ENCODE data around the gene CCND1. TPM values are rescaled to one million over a fixed set of nuclear protein-coding genes. Genes with fewer than 3 reads are reported as not detected.
"Not testable (repeated sequence)": the region's sequence is repeated elsewhere in the genome, so short reads cannot be mapped to it uniquely, and the experiment has no call there.

CCND1 gene
- total RNA-seq, 1 experiment from 2014 or later, result 372 TPM

DNA sequence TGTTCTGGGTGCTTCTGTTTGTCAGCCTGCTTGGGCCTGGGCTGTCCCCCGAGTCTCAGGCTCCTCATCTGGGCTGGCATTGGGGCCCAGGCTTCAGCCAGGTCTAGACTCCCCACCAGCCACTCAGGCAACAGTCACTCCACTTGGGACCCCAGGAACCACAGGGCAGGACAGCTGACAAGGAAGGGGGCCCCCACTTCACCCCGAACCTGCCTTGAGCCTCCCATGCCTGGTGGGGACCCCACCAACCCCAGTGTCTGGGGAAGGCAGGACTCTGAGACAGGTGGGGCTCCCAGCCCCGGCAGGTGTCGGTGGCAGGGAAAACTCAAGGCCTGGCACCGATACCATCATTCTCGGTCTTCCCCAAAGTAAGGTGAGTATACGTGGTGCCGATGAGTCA lies 45.9 kb downstream of the CCND1 start:
- Histone ChIP-seq H3K79me2 (ENCODE audit: insufficient read depth, low read length) (no peaks in the 10 kb centered on the region), H2AFZ (ENCODE audit: low read length) (no peak overlapping the region), H2BK20ac (ENCODE audit: low read depth, low read length, poor library complexity, severe bottlenecking) (no peak overlapping the region), H3K4me2 (ENCODE audit: insufficient read depth, insufficient read length, low read length) (no peak overlapping the region), H3K27ac (ENCODE audit: insufficient read length, low read depth, low read length) (no peak overlapping the region), H2BK5ac (ENCODE audit: insufficient read length, low read length) (no peak overlapping the region), H2AK5ac (ENCODE audit: insufficient read length, low read length) (no peak overlapping the region), H3K9me3 (ENCODE audit: control insufficient read depth, low read depth, low read length) (no peaks in the 10 kb centered on the region), H3K79me1 (ENCODE audit: insufficient read depth, low read depth, low read length, poor library complexity, severe bottlenecking) (no peaks in the 10 kb centered on the region), H4K8ac (replicated peaks; ENCODE audit: insufficient read length, low read depth, low read length) (no peak overlapping the region), H3K23ac (ENCODE audit: insufficient read length, low read depth, low read length) (no peak overlapping the region), H3K56ac (ENCODE audit: insufficient read length, low read depth, low read length) (no peak overlapping the region), H4K20me1 (ENCODE audit: control insufficient read depth, insufficient read depth, insufficient read length) (no peaks in the 10 kb centered on the region), H2BK120ac (ENCODE audit: low read depth, low read length, poor library complexity, severe bottlenecking) (no peak overlapping the region), H2BK15ac (ENCODE audit: low read depth, low read length) (no peak overlapping the region), H3K14ac (ENCODE audit: insufficient read depth, low read length) (no peak overlapping the region), H2BK12ac (ENCODE audit: insufficient read length, low read depth, low read length) (no peak overlapping the region), H3K27me3 (ENCODE audit: insufficient read depth, low read length) (no peaks in the 10 kb centered on the region), H4K91ac (ENCODE audit: insufficient read length, low read depth, low read length) (no peak overlapping the region), H3K9ac (ENCODE audit: extremely low read depth, insufficient read length, low read length) (no peak overlapping the region), H3K4me1 (ENCODE audit: insufficient read depth, low read length) (no peaks in the 10 kb centered on the region), H3K23me2 (ENCODE audit: insufficient read length, low read depth, low read length, poor library complexity, severe bottlenecking) (no peaks in the 10 kb centered on the region), H3K18ac (ENCODE audit: insufficient read length, low read depth, low read length) (no peak overlapping the region), H4K5ac (ENCODE audit: insufficient read length, low read depth, low read length) (no peak overlapping the region), H3T11ph (ENCODE audit: low read length) (no peak overlapping the region), H3K4ac (ENCODE audit: low read depth, low read length) (no peak overlapping the region)
- no peak overlapping the region for H3K27ac Mint-ChIP-seq
- peaks cover 2 to 8% of the 10 kb centered on the region in 2 experiments; a peak in 3 of 4 replicates for H3K4me1 Mint-ChIP-seq
- WGBS (ENCODE audit: extremely low coverage, insufficient read length, low lambda C conversion rate), result no CpG with 5 or more reads among the region's 8 CpGs
- peaks cover 22% of the 10 kb centered on the region for H3K27me3 Mint-ChIP-seq (ENCODE audit: low read depth)
- DNase-seq, result no peak
- TF ChIP-seq, protein P1, sequence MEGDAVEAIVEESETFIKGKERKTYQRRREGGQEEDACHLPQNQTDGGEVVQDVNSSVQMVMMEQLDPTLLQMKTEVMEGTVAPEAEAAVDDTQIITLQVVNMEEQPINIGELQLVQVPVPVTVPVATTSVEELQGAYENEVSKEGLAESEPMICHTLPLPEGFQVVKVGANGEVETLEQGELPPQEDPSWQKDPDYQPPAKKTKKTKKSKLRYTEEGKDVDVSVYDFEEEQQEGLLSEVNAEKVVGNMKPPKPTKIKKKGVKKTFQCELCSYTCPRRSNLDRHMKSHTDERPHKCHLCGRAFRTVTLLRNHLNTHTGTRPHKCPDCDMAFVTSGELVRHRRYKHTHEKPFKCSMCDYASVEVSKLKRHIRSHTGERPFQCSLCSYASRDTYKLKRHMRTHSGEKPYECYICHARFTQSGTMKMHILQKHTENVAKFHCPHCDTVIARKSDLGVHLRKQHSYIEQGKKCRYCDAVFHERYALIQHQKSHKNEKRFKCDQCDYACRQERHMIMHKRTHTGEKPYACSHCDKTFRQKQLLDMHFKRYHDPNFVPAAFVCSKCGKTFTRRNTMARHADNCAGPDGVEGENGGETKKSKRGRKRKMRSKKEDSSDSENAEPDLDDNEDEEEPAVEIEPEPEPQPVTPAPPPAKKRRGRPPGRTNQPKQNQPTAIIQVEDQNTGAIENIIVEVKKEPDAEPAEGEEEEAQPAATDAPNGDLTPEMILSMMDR (conservative IDR thresholded peaks at IDR 0.05), result no peak
- peaks cover 0 to 7% of the 10 kb centered on the region in 2 experiments; a peak in 4 of 5 replicates for H3K9me3 Mint-ChIP-seq
- H3K36me3 Mint-ChIP-seq (ENCODE audit: insufficient read depth in 1 of 3, low read depth in 3 of 3), result peaks cover 0 to 1% (median 0%) of the 10 kb centered on the region in 3 experiments; a peak in 1 of 7 replicates
- no peak overlapping the region for H3K4me3 Mint-ChIP-seq

DNA sequence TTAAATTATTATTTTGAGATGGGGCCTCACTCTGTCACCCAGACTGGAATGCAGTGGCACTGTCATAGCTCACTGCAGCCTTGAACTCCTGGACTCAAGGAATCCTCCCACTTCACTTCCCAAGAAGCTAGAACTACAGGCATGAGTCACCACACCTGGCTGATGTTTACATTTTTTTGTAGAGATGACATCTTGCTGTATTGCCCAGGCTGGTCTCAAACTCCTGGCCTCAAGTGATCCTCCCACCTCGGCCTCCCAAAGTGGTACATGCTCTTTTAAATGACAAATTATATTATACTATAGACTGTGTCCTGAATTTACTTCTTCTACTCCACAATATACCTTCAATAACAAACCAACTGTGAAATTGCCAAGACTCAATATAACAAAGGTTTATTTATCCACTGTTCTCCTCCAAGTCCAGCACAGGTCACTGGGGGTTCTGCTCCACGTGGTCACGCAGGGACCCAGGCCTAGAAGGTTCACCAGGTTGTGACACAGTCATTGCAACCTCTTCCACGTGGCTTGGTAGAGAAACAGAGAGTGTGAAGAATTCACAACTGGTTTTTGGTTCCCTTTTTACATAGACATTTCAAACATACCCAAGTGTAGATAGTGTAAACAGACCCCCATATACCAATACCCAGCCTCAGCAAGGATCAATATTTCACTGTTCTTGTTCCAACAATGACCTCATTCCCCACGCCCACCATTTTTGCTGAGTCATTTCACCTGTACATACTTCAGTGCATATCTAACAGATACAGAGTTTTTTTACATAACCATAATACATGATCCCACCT lies 47.2 kb downstream of the CCND1 start:
- not testable (repeated sequence) for H3K27me3 ChIP-seq (ENCODE audit: insufficient read depth, low read length); H3K56ac ChIP-seq (ENCODE audit: insufficient read length, low read depth, low read length)
- no CpG with 5 or more reads among the region's 5 CpGs for WGBS (ENCODE audit: extremely low coverage, insufficient read length, low lambda C conversion rate)

More for the DNA sequence above, 47.2 kb downstream of the CCND1 start:
- Mint-ChIP-seq H3K9me3 (peaks cover 5 to 11% of the 10 kb centered on the region in 2 experiments; a peak in 4 of 5 replicates), H3K27me3 (ENCODE audit: low read depth) (peaks cover 20% of the 10 kb centered on the region)
- H3K4me2 ChIP-seq (ENCODE audit: insufficient read depth, insufficient read length, low read length); H2AK5ac ChIP-seq (ENCODE audit: insufficient read length, low read length); H3K9ac ChIP-seq (ENCODE audit: extremely low read depth, insufficient read length, low read length); H3K4me3 Mint-ChIP-seq; H4K8ac ChIP-seq (replicated peaks; ENCODE audit: insufficient read length, low read depth, low read length); H4K5ac ChIP-seq (ENCODE audit: insufficient read length, low read depth, low read length); H2BK120ac ChIP-seq (ENCODE audit: low read depth, low read length, poor library complexity, severe bottlenecking); H2BK12ac ChIP-seq (ENCODE audit: insufficient read length, low read depth, low read length); DNase-seq; H2BK5ac ChIP-seq (ENCODE audit: insufficient read length, low read length); H3T11ph ChIP-seq (ENCODE audit: low read length); H3K4me1 ChIP-seq (ENCODE audit: insufficient read depth, low read length); H3K23ac ChIP-seq (ENCODE audit: insufficient read length, low read depth, low read length); H3K27ac ChIP-seq (ENCODE audit: insufficient read length, low read depth, low read length); H4K91ac ChIP-seq (ENCODE audit: insufficient read length, low read depth, low read length); H3K79me2 ChIP-seq (ENCODE audit: insufficient read depth, low read length); H3K79me1 ChIP-seq (ENCODE audit: insufficient read depth, low read depth, low read length, poor library complexity, severe bottlenecking); H3K18ac ChIP-seq (ENCODE audit: insufficient read length, low read depth, low read length); H3K23me2 ChIP-seq (ENCODE audit: insufficient read length, low read depth, low read length, poor library complexity, severe bottlenecking); H4K20me1 ChIP-seq (ENCODE audit: control insufficient read depth, insufficient read depth, insufficient read length); H2BK15ac ChIP-seq (ENCODE audit: low read depth, low read length); H3K4ac ChIP-seq (ENCODE audit: low read depth, low read length); H2BK20ac ChIP-seq (ENCODE audit: low read depth, low read length, poor library complexity, severe bottlenecking); H3K27ac Mint-ChIP-seq; H3K4me1 Mint-ChIP-seq; H3K9me3 ChIP-seq (ENCODE audit: control insufficient read depth, low read depth, low read length); H2AFZ ChIP-seq (ENCODE audit: low read length); H3K14ac ChIP-seq (ENCODE audit: insufficient read depth, low read length); H3K36me3 Mint-ChIP-seq (ENCODE audit: insufficient read depth in 1 of 3, low read depth in 3 of 3): not testable (repeated sequence)
